Posterior vena cava (tissue), 2 donors: ENCODE results near the gene GIMD1. TPM values are rescaled to one million over a fixed set of nuclear protein-coding genes. Genes with fewer than 3 reads are reported as not detected.
A peak's percentile ranks its signal among the peaks of the same experiment; 100 is the strongest.

Source experiments
- DNase-seq: peaks from one replicate; pipeline ENCODE4 v3.0.0-alpha.2; 2020; ENCODE audit warnings: low spot score
- intact Hi-C, 2 donors: fragments of 100-400 bp; cut with DNase I; formaldehyde crosslinking; loops; one replicate each; pipeline versions ENCODE4 v1.14.1 to v1.14.2; 2022 to 2023
- total RNA-seq, 2 donors: library from RNA; stranded (reverse); fragmentation: NEBNext Ultra II Directional; extraction: Animal tissue kit (Norgen Biotek cat#: 25700); gene quantifications; one replicate each; pipeline ENCODE4 v1.2.1, GENCODE V29; 2021
- donor health status: DM: yes; HTN: yes; CAD: no.
- donor health status: DM: yes; HTN: yes; CAD: no.

Gene GIMD1
- total RNA-seq, 2 donors from 2014 or later: not detected

- intact Hi-C loops: no loop called here
- DNase-seq: no peak
These were observed 50.8 kb downstream of the GIMD1 start for GRCh38 chr4:106317815-106318214.

GRCh38 chr4:106316773-106317409 lies 51.7 kb downstream of the GIMD1 start:
- intact Hi-C loops: no loop called here
- DNase-seq: no peak

- peak; percentile 96 for DNase-seq
- intact Hi-C loops: no loop called here
These were observed 52.4 kb downstream of the GIMD1 start, which contains the start of the genes AIMP1 and TBCK for GRCh38 chr4:106315968-106316772. Gene AIMP1, plus strand, starts transcription at chr4:106316550. Its CDS starts 8,460 bp downstream, at chr4:106325010. Gene TBCK, minus strand, starts transcription at chr4:106316209. Its CDS starts 7,249 bp downstream, at chr4:106308960.

- intact Hi-C loops: no loop called here
These were observed 53.1 kb downstream of the GIMD1 start for GRCh38 chr4:106315476-106315967.

GRCh38 chr4:106314960-106315359 lies 53.6 kb downstream of the GIMD1 start:
- intact Hi-C loops: no loop called here
- DNase-seq: no peak

More at GRCh38 chr4:106315476-106315967, 53.1 kb downstream of the GIMD1 start:
- DNase-seq: no peak

GRCh38 chr4:106312997-106313522 lies 55.5 kb downstream of the GIMD1 start:
- DNase-seq: no peak
- intact Hi-C loops: no loop called here

- intact Hi-C loops: no loop called here
- DNase-seq: no peak
These were observed 56.2 kb downstream of the GIMD1 start for GRCh38 chr4:106312377-106312776.

Other genes starting within 250 kb of the GIMD1 start
- 10 to 100 TPM; 29.1 to 37.1 TPM for gene TBCK, start 52.6 kb downstream of the GIMD1 start, total RNA-seq
- 10 to 100 TPM; 32.7 to 45.8 TPM for gene AIMP1, start 52.2 kb downstream of the GIMD1 start, total RNA-seq